Mammary epithelial cell (primary cell): ENCODE results near the gene SCGB1D4.
"Not testable (repeated sequence)": the region's sequence is repeated elsewhere in the genome, so short reads cannot be mapped to it uniquely, and the experiment has no call there.

ENCODE experiments used
- CTCF ChIP-seq, 2 donors: IDR thresholded peaks in 1 of 2; conservative IDR thresholded peaks in 1 of 2; 2 replicates each; pipeline ENCODE4 v1.5.1; 2011 to 2012; ENCODE audit warnings: inconsistent platforms in 2 of 2, low read length in 2 of 2, mild to moderate bottlenecking in 2 of 2, control low read depth in 1 of 2, low read depth in 1 of 2; ENCODE audit not compliant: insufficient read depth in 1 of 2; ENCODE audit errors: extremely low read depth in 1 of 2
- EZH2 ChIP-seq: IDR thresholded peaks from 2 replicates; pipeline ENCODE4 v1.6.1; 2012; ENCODE audit warnings: low read length, inconsistent platforms, borderline replicate concordance

- not testable (repeated sequence) for TF ChIP-seq CTCF (conservative IDR thresholded peaks at IDR 0.05 in 1 of 2, IDR thresholded peaks at IDR 0.05 in 1 of 2; ENCODE audit: extremely low read depth in 1 of 2, insufficient read depth in 1 of 2, low read depth in 1 of 2, low read length in 2 of 2); EZH2
These were observed 32.4 kb upstream of the SCGB1D4 start for GRCh38 chr11:62331264-62331663.
